HEK293T (cell line): Measurements from ENCODE around the gene RIOX2.

ENCODE experiments used
- CTCF ChIA-PET: fragments of 350-600 bp; formaldehyde crosslinking; extraction: SDS; loops from one replicate; lab custom pipeline; 2021; ENCODE audit warnings: antibody characterized with exemption, inconsistent platforms; lab: Yijun Ruan, JAX
- POLR2A ChIA-PET: fragments of 350-600 bp; formaldehyde crosslinking; extraction: SDS; loops from one replicate; lab custom pipeline; 2020; ENCODE audit warnings: antibody characterized with exemption, inconsistent platforms; lab: Yijun Ruan, JAX
- DNase-seq: peaks from one replicate; pipeline ENCODE4 v3.0.0; 2012; ENCODE audit warnings: mixed read lengths; ENCODE audit errors: extremely low spot score
- ARNT ChIP-seq: fragments of 450-650 bp; IDR thresholded peaks from 2 replicates; pipeline ENCODE4 v1.6.1; 2017; ENCODE audit warnings: mild to moderate bottlenecking
- BHLHE40 ChIP-seq: fragments of 450-650 bp; IDR thresholded peaks from 2 replicates; pipeline ENCODE4 v1.6.1; 2016; ENCODE audit warnings: mild to moderate bottlenecking, moderate library complexity, borderline replicate concordance
- CTBP1 ChIP-seq: fragments of 450-650 bp; IDR thresholded peaks from 2 replicates; pipeline ENCODE4 v1.6.1; 2016; ENCODE audit warnings: borderline replicate concordance
- ELF4 ChIP-seq: fragments of 450-650 bp; IDR thresholded peaks from 2 replicates; pipeline ENCODE4 v1.6.1; 2017; ENCODE audit warnings: antibody characterized with exemption
- FOXA1 ChIP-seq: fragments of 450-650 bp; IDR thresholded peaks from 2 replicates; pipeline ENCODE4 v1.6.1; 2016; ENCODE audit warnings: mild to moderate bottlenecking
- FOXK2 ChIP-seq: fragments of 450-650 bp; IDR thresholded peaks from 2 replicates; pipeline ENCODE4 v1.6.1; 2016; ENCODE audit warnings: mild to moderate bottlenecking
- FOXM1 ChIP-seq: fragments of 450-650 bp; IDR thresholded peaks from 2 replicates; pipeline ENCODE4 v1.6.1; 2017; ENCODE audit warnings: mild to moderate bottlenecking, borderline replicate concordance
- HDGF ChIP-seq: fragments of 450-650 bp; IDR thresholded peaks from 2 replicates; pipeline ENCODE4 v1.6.1; 2017; ENCODE audit warnings: antibody characterized with exemption, borderline replicate concordance
- L3MBTL2 ChIP-seq: fragments of 450-650 bp; conservative IDR thresholded peaks from 2 replicates; pipeline ENCODE4 v1.6.1; 2016; ENCODE audit warnings: mild to moderate bottlenecking
- LEF1 ChIP-seq: fragments of 450-650 bp; IDR thresholded peaks from 2 replicates; pipeline ENCODE4 v1.6.1; 2017; ENCODE audit warnings: mild to moderate bottlenecking, borderline replicate concordance
- NFRKB ChIP-seq: fragments of 450-650 bp; IDR thresholded peaks from 2 replicates; pipeline ENCODE4 v1.6.1; 2016; ENCODE audit warnings: mild to moderate bottlenecking, moderate library complexity
- SP1 ChIP-seq: fragments of 450-650 bp; IDR thresholded peaks from 2 replicates; pipeline ENCODE4 v1.6.1; 2017
- SUZ12 ChIP-seq: fragments of 450-650 bp; IDR thresholded peaks from 2 replicates; pipeline ENCODE4 v1.6.1; 2016; ENCODE audit warnings: mild to moderate bottlenecking
- TARDBP ChIP-seq: fragments of 450-650 bp; IDR thresholded peaks from 2 replicates; pipeline ENCODE4 v1.6.1; 2016
- ZNF384 ChIP-seq: fragments of 450-650 bp; IDR thresholded peaks from 2 replicates; pipeline ENCODE4 v1.6.1; 2016
- TF ChIP-seq, protein P1 (sequence below): fragments of 450-650 bp; IDR thresholded peaks from 2 replicates; pipeline ENCODE4 v1.6.1; 2016

RIOX2 gene

DNA sequence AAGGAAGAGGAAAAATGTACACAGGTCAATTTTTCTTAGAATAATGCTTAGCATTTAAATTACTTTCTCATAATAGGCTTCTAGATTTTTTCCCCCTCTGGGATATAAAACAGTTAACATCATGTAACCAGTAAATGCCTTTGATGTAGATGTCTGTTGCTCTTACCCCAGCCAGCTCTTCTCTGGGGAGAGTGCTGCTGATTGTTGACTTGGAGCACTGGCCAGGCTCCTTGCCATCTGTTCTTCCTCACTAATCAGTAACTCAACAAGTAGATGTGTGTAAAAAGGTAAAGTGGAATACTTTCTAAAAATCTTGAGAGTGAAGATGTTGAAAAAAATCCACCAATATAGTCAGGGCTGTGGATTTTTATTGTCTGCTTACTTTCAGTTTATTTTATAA lies 42.2 kb downstream of the RIOX2 start:
- ChIA-PET POLR2A (no interaction called here), CTCF (no interaction called here)
- no peak for DNase-seq
- TF ChIP-seq LEF1 (no peak), FOXM1 (no peak), FOXA1 (no peak), HDGF (no peak), ARNT (no peak), L3MBTL2 (no peak), NFRKB (no peak), SUZ12 (no peak), ZNF384 (no peak), BHLHE40 (no peak), SP1 (no peak), FOXK2 (no peak), ELF4 (no peak), CTBP1 (no peak), TARDBP (no peak)
- TF ChIP-seq, protein P1, sequence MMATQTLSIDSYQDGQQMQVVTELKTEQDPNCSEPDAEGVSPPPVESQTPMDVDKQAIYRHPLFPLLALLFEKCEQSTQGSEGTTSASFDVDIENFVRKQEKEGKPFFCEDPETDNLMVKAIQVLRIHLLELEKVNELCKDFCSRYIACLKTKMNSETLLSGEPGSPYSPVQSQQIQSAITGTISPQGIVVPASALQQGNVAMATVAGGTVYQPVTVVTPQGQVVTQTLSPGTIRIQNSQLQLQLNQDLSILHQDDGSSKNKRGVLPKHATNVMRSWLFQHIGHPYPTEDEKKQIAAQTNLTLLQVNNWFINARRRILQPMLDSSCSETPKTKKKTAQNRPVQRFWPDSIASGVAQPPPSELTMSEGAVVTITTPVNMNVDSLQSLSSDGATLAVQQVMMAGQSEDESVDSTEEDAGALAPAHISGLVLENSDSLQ = no peak

DNA sequence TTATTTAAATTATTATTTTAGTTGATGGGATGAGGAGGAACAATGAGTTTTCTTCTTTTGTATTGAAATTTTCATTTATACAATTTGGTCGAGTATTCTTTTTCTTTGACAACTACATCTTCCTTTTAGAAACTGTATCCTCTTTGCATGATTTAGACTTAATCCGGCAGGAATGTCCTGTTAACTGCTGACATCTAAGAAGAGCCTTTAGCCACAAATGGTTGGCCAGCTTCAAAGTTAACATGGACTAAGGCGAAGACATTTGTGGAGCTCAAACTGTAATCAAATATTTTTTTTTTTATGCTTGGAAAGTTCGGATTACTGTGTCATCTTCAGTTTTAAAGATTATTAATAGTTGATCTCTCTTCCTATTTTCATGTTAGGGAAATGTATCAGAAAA lies 43.2 kb downstream of the RIOX2 start:
- ChIA-PET CTCF (no interaction called here), POLR2A (no interaction called here)
- TF ChIP-seq ZNF384 (no peak), SP1 (no peak), BHLHE40 (no peak), FOXM1 (no peak), TARDBP (no peak), CTBP1 (no peak), HDGF (no peak), LEF1 (no peak), ARNT (no peak), L3MBTL2 (no peak)
- TF ChIP-seq, protein P1 = no peak
- no peak for DNase-seq

DNA sequence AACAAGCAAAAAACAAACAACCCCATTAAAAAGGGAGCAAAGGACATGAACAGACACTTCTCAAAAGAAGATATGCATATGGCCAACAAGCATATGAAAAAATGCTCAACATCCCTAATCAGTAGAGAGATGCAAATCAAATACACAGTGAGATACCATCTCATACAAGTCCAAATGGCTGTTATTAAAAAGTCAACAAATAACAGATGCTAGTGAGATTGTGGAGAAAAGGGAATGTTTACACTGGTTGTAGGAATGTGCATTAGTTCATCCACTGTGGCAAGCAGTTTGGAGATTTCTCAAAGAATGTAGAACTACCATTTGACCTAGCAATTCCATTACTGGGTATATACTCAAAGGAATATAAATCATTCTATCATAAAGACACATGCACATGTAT lies 44.5 kb downstream of the RIOX2 start:
- CTCF ChIA-PET = no interaction called here
- POLR2A ChIA-PET = no interaction called here
- DNase-seq = no peak
- TF ChIP-seq BHLHE40 (no peak), TARDBP (no peak), L3MBTL2 (no peak), FOXM1 (no peak), ZNF384 (no peak), LEF1 (no peak), FOXK2 (no peak), HDGF (no peak), ELF4 (no peak), CTBP1 (no peak), ARNT (no peak), SUZ12 (no peak), FOXA1 (no peak)

DNA sequence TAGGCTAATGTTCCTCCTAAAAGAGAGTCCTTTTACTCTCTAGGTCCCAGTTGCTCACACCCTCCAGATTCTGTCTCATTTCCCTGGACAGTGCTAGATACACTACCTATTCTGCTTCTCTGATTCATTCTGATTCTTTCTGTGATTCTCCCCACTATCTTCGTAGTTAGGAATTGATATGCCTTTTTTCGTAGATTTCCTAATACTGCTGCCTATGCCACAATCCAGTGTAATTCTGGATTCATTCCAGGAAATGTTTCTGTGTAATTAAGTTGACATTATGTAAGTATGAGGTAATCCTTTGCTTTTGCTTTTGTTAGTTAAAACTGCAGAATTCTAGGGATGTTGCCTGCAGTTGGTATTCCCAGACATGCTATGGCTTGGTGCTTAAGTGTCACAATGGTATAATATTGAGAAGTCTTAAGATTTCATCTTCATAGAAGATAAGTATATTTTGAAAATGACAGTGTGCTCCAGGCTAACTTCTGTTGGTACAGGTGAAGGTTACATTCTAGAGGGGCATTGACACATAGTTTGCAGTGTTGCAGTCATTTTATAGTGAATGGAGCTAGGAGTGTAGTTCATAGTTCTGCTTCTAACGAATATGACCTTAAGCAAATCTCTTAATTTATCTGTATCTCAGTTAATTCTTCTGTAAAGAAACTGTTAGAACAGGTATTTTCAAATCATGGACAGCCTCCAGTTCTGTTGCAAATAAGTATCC lies 54.3 kb downstream of the RIOX2 start:
- TF ChIP-seq ZNF384 = no peak
- no peak for TF ChIP-seq SUZ12
- TF ChIP-seq, protein P1 = no peak
- DNase-seq = no peak
- ChIA-PET CTCF (no interaction called here), POLR2A (no interaction called here)

DNA sequence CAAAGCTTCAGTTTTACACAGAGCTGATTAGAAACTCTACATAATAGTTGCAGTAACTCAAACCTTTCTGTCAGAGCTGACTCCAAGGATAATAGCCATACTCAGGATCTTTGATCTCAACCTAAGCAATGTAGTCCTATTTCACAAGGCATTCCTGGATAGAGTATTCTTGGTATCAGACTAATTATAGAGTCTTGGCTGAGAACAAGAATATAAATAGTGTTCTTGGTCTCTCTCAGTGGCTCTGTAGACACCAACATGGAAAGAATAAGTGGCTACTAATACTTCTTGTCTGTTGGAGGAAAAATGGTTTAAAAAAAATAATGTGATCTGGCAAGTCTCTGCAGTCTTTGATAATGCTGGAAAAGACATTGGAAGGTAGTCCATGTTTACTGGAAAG lies 55.7 kb downstream of the RIOX2 start:
- CTCF ChIA-PET = no interaction called here

DNA sequence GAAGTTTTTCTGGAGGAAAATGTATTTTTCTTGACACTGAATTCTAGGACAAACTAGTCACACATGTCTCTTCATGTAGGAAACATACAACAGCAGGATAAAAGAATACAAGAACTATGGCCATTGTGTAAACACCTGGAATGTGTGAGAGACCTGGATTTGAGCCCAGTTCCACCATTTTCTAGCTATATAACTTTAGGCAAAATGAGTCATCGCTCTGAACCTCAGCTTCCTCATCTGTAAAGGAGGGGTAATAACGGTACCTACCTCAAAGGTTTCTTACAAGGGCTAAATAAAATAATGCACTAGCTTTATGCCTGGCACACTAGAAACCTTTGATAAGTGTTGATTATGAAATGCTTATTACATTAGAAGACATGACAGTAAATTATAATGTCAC lies 57.8 kb downstream of the RIOX2 start:
- no peak for TF ChIP-seq SUZ12
- no peak for TF ChIP-seq SP1
- TF ChIP-seq L3MBTL2 = no peak
- no peak for TF ChIP-seq BHLHE40
- no peak for TF ChIP-seq ARNT
- no peak for TF ChIP-seq LEF1
- no peak for TF ChIP-seq NFRKB
- no peak for TF ChIP-seq ELF4
- TF ChIP-seq FOXM1 = no peak
- TF ChIP-seq CTBP1 = no peak
- TF ChIP-seq, protein P1 = no peak
- TF ChIP-seq ZNF384 = no peak
- TF ChIP-seq FOXA1 = no peak
- CTCF ChIA-PET = no interaction called here
- DNase-seq = no peak
- POLR2A ChIA-PET = no interaction called here

More for the DNA sequence above, 55.7 kb downstream of the RIOX2 start:
- DNase-seq = no peak
- TF ChIP-seq, protein P1 = no peak
- TF ChIP-seq FOXA1 (no peak), ZNF384 (no peak)
- POLR2A ChIA-PET = no interaction called here
